ENCODE measurements around the gene ISOC1.

DNA sequence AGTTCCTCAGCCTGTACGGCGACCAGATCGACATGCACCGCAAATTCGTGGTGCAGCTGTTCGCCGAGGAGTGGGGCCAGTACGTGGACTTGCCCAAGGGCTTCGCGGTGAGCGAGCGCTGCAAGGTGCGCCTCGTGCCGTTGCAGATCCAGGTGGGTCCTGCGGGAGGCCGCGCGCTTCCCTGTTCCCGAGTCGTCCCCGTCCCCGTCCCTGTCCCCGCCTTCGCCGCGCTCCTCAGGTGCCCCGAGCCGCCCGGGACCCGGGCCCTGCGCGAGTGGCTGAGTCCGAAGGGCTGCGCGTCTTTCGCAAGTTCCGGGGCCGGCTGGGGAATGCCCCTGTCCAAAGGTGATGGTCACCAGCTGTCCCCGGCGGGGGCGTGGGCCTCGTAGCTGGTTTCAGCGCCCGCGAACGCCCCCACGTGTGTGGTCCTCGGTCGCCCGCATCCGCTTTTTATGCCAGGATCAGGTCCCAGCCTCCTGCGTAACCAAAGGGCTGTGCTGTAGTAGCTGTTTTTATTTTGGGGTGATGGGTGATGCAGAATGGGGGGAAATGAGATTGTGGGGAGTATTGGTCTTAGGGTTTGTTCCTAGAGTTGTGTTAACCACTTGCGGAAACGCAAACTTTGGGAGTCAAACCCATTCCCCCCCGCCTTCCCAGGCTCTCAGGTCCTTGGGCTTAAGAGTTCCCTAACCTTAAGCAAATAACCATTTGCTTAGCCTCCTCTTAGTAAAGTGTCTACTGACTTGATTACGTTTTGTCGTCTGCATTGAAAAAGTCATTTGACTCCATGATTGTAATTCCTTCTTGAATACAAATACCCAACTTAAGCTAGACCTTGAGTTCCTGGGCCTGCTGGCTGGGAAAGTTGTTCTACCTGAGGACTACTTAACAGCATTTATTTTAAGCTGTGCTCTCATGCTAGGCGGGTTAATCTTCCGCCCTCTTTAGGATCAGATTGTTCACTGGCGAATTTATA lies 663 bp downstream of the ISOC1 start:
- TF ChIP-seq, protein P1, sequence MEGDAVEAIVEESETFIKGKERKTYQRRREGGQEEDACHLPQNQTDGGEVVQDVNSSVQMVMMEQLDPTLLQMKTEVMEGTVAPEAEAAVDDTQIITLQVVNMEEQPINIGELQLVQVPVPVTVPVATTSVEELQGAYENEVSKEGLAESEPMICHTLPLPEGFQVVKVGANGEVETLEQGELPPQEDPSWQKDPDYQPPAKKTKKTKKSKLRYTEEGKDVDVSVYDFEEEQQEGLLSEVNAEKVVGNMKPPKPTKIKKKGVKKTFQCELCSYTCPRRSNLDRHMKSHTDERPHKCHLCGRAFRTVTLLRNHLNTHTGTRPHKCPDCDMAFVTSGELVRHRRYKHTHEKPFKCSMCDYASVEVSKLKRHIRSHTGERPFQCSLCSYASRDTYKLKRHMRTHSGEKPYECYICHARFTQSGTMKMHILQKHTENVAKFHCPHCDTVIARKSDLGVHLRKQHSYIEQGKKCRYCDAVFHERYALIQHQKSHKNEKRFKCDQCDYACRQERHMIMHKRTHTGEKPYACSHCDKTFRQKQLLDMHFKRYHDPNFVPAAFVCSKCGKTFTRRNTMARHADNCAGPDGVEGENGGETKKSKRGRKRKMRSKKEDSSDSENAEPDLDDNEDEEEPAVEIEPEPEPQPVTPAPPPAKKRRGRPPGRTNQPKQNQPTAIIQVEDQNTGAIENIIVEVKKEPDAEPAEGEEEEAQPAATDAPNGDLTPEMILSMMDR (IDR thresholded peaks at IDR 0.05) = no peak
- TF ChIP-seq EP300 (IDR thresholded peaks at IDR 0.05) (no peak), POLR2A (IDR thresholded peaks at IDR 0.05) (no peak), POLR2AphosphoS5 (IDR thresholded peaks at IDR 0.05) (peak; percentile 56)

All from gastroesophageal sphincter (tissue), 3 donors.